ENCODE data around the gene DNMT3A.

DNA sequence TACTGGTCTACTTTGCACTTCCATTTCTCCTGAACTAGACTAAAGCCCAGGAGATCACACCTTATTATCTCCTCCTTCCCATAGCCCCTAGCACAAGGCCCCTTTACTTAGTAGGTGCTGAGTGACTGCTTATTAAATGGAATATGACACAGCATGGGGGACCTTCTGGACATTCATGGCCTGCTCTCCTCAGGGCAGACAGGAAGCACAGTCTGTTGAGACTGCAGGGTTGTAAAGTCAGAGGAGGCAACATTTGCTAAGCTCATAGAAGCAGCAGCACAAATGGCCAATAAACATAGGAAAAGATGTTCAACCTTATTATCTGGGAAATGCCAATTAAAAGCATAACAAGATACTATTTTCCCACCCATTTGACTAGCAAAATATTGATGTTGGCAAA lies 75.3 kb downstream of the DNMT3A start:
- TF ChIP-seq EZH2 (IDR thresholded peaks at IDR 0.05; ENCODE audit: low read length, unreplicated experiment): no peak
- TF ChIP-seq, protein P1, sequence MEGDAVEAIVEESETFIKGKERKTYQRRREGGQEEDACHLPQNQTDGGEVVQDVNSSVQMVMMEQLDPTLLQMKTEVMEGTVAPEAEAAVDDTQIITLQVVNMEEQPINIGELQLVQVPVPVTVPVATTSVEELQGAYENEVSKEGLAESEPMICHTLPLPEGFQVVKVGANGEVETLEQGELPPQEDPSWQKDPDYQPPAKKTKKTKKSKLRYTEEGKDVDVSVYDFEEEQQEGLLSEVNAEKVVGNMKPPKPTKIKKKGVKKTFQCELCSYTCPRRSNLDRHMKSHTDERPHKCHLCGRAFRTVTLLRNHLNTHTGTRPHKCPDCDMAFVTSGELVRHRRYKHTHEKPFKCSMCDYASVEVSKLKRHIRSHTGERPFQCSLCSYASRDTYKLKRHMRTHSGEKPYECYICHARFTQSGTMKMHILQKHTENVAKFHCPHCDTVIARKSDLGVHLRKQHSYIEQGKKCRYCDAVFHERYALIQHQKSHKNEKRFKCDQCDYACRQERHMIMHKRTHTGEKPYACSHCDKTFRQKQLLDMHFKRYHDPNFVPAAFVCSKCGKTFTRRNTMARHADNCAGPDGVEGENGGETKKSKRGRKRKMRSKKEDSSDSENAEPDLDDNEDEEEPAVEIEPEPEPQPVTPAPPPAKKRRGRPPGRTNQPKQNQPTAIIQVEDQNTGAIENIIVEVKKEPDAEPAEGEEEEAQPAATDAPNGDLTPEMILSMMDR (conservative IDR thresholded peaks at IDR 0.05; ENCODE audit: low read depth, low read length): no peak
- TF ChIP-seq EZH2phosphoT487 (IDR thresholded peaks at IDR 0.05; ENCODE audit: borderline replicate concordance, low read length): no peak

Data from PC-3 (cell line).